ELR (cell line): ENCODE results near the gene CFAP299.

Experiments used
- DNase-seq: peaks from one replicate; pipeline ENCODE4 v3.0.0-alpha.2; 2015; ENCODE audit warnings: low read depth

CFAP299 gene

GRCh38 chr4:80447493-80447892 lies 112.0 kb downstream of the CFAP299 start:
- no peak for DNase-seq

GRCh38 chr4:80448056-80448455 lies 112.5 kb downstream of the CFAP299 start:
- DNase-seq: no peak

DNA sequence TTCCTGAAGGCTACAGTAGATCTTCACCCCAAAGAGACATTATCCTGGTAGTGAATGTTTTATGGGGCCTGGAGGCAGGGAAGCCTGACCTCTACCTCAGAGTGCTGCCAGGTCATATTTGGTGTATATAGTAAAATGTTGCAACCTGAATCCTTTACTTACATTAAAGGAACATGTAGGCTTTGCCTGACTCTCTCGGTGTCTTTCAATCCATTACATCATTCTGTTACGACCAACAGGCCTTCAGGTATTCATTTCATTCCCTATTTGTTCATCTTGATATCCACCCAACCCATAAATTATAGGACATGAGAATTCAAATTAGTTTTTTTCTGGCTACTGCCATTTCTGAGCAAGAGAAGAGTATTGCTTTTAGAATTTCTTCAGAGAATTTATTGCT lies 116.5 kb downstream of the CFAP299 start:
- DNase-seq: no peak

DNA sequence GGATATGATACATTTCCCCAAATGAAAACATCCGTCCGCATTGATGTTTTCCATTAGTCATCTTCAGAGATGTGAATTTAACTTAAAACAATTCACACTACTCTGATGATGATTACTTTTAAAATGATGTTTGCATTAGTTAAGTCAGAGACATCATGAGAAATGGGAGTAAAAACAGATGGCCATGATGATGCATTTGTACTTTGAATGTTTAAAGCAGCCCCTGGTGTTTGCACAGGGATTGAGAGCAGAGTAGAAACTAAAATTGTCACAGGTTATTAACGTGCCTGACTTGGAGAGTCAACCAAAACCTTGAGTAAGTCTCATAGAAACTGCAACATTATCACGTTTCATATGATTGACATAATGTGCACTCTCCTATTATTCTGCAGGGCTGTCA lies 117.2 kb downstream of the CFAP299 start:
- no peak for DNase-seq

- peak; percentile 64 for DNase-seq
Observed at GRCh38 chr4:80454040-80454439, 118.5 kb downstream of the CFAP299 start.

- DNase-seq: no peak
Observed at GRCh38 chr4:80454556-80454955, 119.0 kb downstream of the CFAP299 start.

- DNase-seq: no peak
Observed at GRCh38 chr4:80459918-80460473, 124.5 kb downstream of the CFAP299 start.

DNA sequence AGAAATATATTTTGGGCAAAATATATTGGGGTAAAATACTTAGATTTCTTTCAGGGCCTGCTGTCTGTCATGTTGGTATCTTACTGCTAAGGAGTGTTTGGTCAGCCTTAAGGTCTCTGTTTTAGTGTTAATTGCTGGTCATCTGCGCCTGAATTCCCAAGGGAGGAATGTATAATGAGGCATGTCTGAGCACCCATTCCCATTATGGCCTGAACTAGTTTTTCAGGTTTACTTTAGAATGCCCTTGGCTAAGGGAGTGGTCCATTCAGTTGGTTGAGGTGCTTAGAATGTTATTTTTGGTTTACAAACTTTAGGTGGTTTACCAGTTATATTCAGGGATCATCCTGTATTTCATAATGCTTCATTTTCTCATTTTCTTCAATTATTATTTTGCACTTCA lies 125.9 kb downstream of the CFAP299 start:
- no peak for DNase-seq

DNA sequence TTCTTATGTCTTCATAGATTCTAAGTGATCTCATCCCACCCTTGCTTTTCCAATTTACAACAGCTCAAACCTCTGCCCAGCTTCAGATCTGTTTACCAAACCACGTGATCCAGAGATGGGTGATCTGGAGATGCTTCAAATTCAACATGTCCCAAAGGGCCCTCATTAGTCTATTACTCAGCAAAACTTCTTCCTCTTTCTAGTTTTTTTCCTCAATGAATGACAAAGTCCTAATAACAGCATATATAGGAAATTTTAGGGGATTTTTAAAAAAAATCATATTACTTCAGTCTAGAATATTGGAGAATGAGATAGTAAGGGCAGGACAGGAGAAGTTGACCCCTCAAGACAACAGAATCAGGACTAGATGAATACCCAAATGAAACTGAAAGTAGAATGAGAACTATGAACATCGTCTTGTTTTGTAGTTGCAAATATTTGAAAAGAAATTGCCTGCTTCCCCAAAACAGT lies 127.1 kb downstream of the CFAP299 start:
- DNase-seq: no peak

- no peak for DNase-seq
Observed at GRCh38 chr4:80463509-80463908, 128.0 kb downstream of the CFAP299 start.

- DNase-seq: no peak
Observed at GRCh38 chr4:80465238-80465637, 129.7 kb downstream of the CFAP299 start.

- no peak for DNase-seq
Observed at GRCh38 chr4:80465736-80466135, 130.2 kb downstream of the CFAP299 start.

GRCh38 chr4:80466618-80467017 lies 131.1 kb downstream of the CFAP299 start:
- no peak for DNase-seq

DNA sequence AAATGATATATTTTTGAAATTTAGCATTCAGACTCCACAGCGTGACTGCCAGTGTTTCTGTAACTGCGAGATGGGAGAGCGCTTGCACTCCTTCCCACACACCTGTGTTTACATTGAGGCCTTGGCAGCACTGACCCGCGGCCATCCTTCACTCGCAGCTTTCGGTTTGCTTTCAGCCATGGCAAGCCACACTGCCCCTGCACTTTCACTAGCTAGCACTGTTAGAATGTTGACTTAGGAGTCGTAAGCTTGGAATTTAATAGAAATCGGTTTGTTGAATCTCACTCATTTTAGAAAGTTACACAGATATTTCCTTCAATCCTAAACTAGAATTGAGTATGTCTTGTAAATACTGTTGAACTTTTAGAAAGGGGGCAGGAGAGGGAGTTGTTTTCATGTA lies 136.2 kb downstream of the CFAP299 start:
- no peak for DNase-seq

- DNase-seq: no peak
Observed at GRCh38 chr4:80475236-80475635, 139.7 kb downstream of the CFAP299 start.

DNA sequence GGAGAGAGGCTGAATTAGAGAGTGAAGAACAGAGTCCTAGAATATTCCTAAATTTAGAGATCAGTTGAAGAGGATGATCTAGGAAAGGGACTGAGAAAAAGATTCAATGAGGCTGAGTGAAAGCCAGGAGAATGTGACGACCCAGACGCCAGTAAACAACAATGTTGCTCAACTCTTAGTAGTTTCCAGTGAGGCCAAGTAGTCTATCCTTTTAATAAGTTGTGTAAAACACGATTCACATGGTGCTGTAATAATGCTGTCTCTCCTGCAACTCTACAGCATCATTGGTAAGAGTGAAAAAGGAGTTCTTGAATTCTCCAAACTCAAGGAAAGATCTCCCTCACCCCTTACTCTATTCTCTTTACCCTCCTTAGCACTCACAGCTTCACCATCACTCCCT lies 140.3 kb downstream of the CFAP299 start:
- no peak for DNase-seq

DNA sequence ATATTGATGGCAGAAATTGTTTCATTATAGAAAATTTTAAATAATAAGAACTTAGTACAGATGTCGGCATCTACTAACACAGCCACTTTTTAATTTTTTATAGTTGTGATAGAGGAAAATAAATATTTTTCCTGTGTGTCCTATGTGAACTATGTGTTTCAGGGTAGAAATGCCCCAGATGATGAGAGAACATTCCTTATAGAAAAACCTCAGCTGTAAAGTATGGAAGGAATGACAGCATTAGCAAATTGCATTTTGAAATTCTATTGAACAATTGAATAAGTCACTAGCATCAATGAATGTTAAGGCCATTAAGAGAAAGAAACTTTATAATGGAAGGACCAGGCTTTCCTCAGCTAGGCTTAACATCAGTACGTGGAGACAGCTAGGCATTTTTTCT lies 149.2 kb downstream of the CFAP299 start:
- DNase-seq: no peak

DNA sequence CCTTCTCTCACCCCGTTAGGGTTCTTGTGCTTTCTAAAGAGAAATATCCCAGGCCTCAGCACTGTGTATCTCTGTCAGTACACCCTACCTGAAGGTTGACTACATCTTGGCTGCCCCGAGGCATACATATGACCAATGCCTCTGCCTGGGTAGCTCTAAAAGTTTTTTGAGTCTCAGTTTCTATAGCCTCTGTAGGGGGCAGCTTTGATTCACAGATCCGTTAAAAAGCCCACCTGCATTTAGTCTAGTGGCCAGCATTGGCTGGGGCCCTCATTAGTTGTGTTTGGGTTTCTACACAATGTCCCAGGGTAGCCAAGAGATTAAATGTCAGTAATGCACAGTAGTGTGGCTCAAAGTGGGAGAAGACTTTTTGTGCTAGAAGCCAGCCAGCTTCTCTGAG lies 151.1 kb downstream of the CFAP299 start:
- no peak for DNase-seq

- no peak for DNase-seq
Observed at GRCh38 chr4:80489798-80490197, 154.3 kb downstream of the CFAP299 start.

- DNase-seq: no peak
Observed at GRCh38 chr4:80492761-80493160, 157.2 kb downstream of the CFAP299 start.

DNA sequence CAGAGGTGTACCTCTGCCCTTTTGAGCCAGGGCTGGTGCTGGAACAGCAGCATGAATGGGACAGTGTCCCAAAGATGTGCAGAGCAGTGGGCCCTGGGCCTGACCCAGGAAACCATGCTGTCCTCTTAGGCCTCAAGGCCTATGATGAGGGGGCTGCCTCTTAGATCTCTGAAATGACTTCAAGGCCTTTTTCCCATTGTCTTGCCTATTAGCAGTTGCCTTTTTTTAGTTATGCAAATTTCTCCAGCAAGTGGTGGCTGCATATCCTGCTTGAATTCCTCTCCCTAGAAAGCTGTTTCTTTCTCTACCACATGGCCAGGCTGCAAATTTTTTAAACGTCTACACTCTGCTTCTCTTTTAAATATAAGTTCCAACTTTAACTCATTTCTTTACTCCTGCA lies 160.3 kb downstream of the CFAP299 start:
- no peak for DNase-seq

DNA sequence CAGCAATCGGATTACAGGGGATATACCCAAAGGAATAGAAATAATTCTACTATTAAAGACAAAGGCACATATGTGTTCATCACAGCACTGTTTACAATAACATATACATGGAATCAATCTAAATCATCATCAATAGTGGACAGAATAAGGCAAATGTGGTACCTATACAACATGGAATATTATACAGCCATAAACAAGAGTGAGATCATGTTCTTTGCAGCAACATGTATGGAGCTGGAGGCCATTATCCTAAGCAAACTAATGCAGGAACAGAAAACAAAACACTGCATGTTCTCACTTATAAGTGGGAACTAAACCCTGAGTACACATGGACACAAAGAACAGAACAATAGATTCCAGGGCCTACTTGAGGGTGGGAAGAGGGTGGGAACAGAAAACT lies 163.2 kb downstream of the CFAP299 start:
- no peak for DNase-seq

DNA sequence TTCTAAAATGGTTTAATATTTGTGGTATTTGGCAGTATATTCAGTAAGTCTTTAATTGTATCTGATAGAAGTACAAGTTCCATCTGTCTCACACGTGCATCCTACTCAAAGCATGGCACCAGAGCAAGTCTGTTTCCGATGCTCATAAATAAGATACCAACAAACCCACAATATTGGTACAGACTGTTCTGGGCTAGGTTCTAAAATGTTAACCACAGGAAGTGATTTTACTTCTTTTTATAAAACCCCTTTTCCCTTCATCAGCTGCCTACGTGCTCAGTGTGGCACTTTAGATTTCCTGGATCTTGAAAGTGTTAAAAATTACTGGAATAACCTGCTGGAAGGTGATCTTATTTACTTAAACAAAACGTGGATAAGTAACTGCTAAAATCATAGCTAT lies 165.1 kb downstream of the CFAP299 start:
- no peak for DNase-seq

- DNase-seq: no peak
Observed at GRCh38 chr4:80507077-80507476, 171.5 kb downstream of the CFAP299 start.

GRCh38 chr4:80507507-80507906 lies 172.0 kb downstream of the CFAP299 start:
- no peak for DNase-seq
